Osteoblast (primary cell): ENCODE results near the gene MAN1C1. TPM values are rescaled to one million over a fixed set of nuclear protein-coding genes. Genes with fewer than 3 reads are reported as not detected.

Source experiments
- DNase-seq: peaks from one replicate; pipeline ENCODE4 v3.0.0; 2011; ENCODE audit warnings: low spot score, mixed read lengths; ENCODE audit not compliant: insufficient read length; ENCODE audit errors: missing footprints
- H2AFZ ChIP-seq: 2 replicates; pipeline ENCODE4 v1.6.0; 2011; ENCODE audit warnings: mild to moderate bottlenecking, low read length
- H3K27ac ChIP-seq: 2 replicates; pipeline ENCODE4 v1.5.1; 2011; ENCODE audit warnings: mild to moderate bottlenecking, low read depth, low read length, moderate library complexity
- H3K27me3 ChIP-seq: 2 replicates; pipeline ENCODE4 v1.6.0; 2012; ENCODE audit warnings: mild to moderate bottlenecking, control low read depth, inconsistent platforms, low read length, moderate library complexity; ENCODE audit not compliant: insufficient read depth
- H3K36me3 ChIP-seq: 2 replicates; pipeline ENCODE4 v1.5.1; 2011; ENCODE audit warnings: mild to moderate bottlenecking, low read length, control low read depth, moderate library complexity; ENCODE audit not compliant: insufficient read depth
- H3K4me1 ChIP-seq: 2 replicates; pipeline ENCODE4 v1.5.1; 2011; ENCODE audit warnings: mild to moderate bottlenecking, low read length, control low read depth, moderate library complexity; ENCODE audit not compliant: insufficient read depth
- H3K4me2 ChIP-seq: 2 replicates; pipeline ENCODE4 v1.6.0; 2011; ENCODE audit warnings: mild to moderate bottlenecking, low read length; ENCODE audit not compliant: insufficient read depth
- H3K4me3 ChIP-seq: fragments of 200-600 bp; sonication (generic); 3 replicates; pipeline ENCODE4 v1.5.1; 2012; ENCODE audit warnings: mild to moderate bottlenecking, low read length, inconsistent platforms; ENCODE audit not compliant: insufficient read depth
- H3K79me2 ChIP-seq: 2 replicates; pipeline ENCODE4 v1.6.0; 2012; ENCODE audit warnings: mild to moderate bottlenecking, low read length, control low read depth, inconsistent platforms; ENCODE audit not compliant: insufficient read depth
- H3K9me3 ChIP-seq: 2 replicates; pipeline ENCODE4 v1.5.1; 2011; ENCODE audit warnings: low read depth, low read length, control low read depth
- H4K20me1 ChIP-seq: 2 replicates; pipeline ENCODE4 v1.6.0; 2012; ENCODE audit warnings: mild to moderate bottlenecking, low read length, control low read depth; ENCODE audit not compliant: insufficient read depth
- CTCF ChIP-seq: IDR thresholded peaks from 2 replicates; pipeline ENCODE4 v1.5.1; 2011; ENCODE audit warnings: mild to moderate bottlenecking, low read depth, low read length, moderate library complexity; ENCODE audit errors: extremely low read depth
- total RNA-seq: library from RNA; depleted of rRNA; stranded (reverse); fragments of >200 nt; gene quantifications from 2 replicates; pipeline ENCODE4 v1.2.3, GENCODE V29; 2012

Gene MAN1C1
- total RNA-seq, 1 donor = 16.3 TPM

DNA sequence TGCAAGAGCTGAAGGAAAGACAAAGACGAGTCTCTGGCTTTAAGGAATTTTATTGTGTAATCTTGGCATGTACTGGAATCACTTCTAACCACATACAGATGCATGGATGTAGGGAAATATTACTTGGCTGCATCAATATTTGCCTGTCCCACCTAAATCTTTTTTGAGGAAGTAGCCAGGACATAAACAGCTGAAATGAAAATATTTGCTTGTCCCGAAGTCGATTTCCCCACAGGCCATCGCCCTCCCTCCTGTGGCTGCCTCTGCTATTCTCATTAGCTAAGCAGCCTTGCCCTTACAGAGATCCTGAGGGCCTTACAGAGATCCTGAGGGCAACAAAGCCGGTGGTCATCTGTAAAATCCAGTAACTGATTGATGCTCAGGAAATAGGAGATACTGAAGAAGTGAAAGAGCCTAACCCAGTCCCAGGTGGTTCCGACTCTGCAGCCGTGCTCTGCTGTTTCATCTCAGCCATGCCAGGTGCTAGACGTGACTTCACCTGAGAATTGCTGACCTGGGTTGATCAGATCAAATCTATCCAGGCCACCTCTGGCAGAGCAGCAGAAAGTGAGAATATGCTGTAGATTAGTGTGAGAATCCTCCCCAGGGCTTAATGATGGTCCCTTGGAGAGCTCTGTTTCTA lies 25.5 kb downstream of the MAN1C1 start:
- H3K27me3 ChIP-seq = peaks cover 62% of the 10 kb centered on the region
- H3K9me3 ChIP-seq = no peaks in the 10 kb centered on the region
- no peak overlapping the region for H3K4me3 ChIP-seq
- H2AFZ ChIP-seq = no peak overlapping the region
- no peak for DNase-seq
- H3K27ac ChIP-seq = no peak overlapping the region
- peaks cover 13% of the 10 kb centered on the region for H3K4me1 ChIP-seq
- no peaks in the 10 kb centered on the region for H3K79me2 ChIP-seq
- TF ChIP-seq CTCF = no peak
- H3K4me2 ChIP-seq = peak overlapping the region; percentile 35
- H3K36me3 ChIP-seq = no peaks in the 10 kb centered on the region
- no peaks in the 10 kb centered on the region for H4K20me1 ChIP-seq

DNA sequence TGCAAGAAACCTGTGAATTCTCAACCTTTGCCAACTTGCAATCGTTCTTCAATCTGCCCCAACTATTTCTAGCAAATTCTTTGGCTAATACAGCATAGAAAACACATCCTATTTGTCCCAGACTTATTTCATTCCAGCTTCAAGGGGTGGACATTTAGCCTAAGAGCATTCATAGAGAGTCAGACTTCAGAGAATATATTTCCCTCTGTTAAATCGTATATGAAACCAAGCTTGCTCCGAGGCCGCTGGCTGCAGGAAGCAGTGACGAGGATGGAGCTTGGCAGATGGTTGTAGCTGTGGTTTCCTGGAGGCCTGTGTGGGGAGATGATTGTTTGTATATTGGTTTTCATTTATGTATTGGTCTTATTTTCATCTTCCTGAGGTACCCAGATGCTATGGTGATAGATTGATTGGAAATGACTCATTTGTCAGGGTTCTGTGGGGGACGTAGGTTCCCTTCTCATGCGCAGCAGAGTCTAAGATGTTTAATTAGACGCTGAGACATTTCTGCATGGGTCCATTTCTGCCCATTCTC lies 26.1 kb downstream of the MAN1C1 start:
- no peak overlapping the region for H2AFZ ChIP-seq
- DNase-seq = peak; percentile 88

DNA sequence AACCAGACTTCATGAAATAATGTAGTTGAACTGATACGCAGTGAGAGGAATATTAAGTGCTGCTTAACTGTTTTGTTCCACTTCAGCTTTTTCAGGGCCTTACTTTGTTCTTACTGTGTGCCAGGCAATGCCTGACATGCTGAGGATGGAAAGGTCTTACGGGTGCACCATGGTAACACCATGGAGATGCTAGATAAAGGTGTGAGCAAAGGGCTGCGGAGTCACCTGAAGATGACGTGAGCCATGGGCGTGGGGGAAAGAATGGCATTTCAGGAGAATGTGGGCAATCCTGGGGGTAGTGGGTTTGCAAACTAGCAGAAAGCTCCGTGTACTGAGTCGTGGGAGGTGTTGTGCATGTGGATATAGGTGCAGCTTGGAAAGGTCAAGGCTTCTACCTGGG lies 27.3 kb downstream of the MAN1C1 start:
- no peaks in the 10 kb centered on the region for H4K20me1 ChIP-seq
- peaks cover 76% of the 10 kb centered on the region for H3K27me3 ChIP-seq
- no peaks in the 10 kb centered on the region for H3K79me2 ChIP-seq
- H3K4me2 ChIP-seq = no peak overlapping the region
- no peak overlapping the region for H3K27ac ChIP-seq
- no peaks in the 10 kb centered on the region for H3K9me3 ChIP-seq
- H3K4me1 ChIP-seq = peaks cover 13% of the 10 kb centered on the region
- H2AFZ ChIP-seq = no peak overlapping the region
- H3K36me3 ChIP-seq = no peaks in the 10 kb centered on the region
- DNase-seq = no peak
- TF ChIP-seq CTCF = no peak
- no peak overlapping the region for H3K4me3 ChIP-seq

More for the DNA sequence above, 26.1 kb downstream of the MAN1C1 start:
- Histone ChIP-seq H3K36me3 (no peaks in the 10 kb centered on the region), H3K4me3 (no peak overlapping the region), H3K9me3 (no peaks in the 10 kb centered on the region), H4K20me1 (no peaks in the 10 kb centered on the region), H3K27me3 (peaks cover 68% of the 10 kb centered on the region), H3K79me2 (no peaks in the 10 kb centered on the region), H3K27ac (no peak overlapping the region), H3K4me2 (peak overlapping the region; percentile 35), H3K4me1 (peaks cover 13% of the 10 kb centered on the region)
- no peak for TF ChIP-seq CTCF

DNA sequence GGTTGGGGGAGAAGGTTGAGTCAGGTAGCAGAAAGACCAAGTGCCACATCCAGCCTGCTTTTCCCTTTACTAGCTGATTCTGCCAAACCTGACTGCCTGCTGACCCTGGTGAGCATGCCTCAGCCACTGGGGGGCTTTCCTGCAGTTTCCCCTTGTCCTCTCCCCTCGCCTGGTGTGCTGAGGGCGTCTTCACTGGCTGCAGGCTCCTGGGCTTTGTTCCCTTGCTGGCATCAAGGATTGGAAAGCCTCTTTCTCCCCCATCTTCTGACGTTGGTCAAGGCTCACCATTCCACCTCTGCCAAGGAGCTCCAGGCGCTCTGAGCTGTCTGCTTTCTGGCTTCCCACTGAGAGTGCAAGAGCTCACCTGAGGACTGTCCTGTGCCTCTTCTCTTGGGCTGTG lies 28.4 kb downstream of the MAN1C1 start:
- Histone ChIP-seq H3K27ac (no peak overlapping the region), H3K4me2 (no peak overlapping the region), H3K36me3 (no peaks in the 10 kb centered on the region), H3K9me3 (no peaks in the 10 kb centered on the region), H3K4me3 (no peak overlapping the region), H3K79me2 (no peaks in the 10 kb centered on the region), H3K27me3 (peaks cover 70% of the 10 kb centered on the region), H4K20me1 (no peaks in the 10 kb centered on the region), H3K4me1 (peaks cover 13% of the 10 kb centered on the region), H2AFZ (no peak overlapping the region)
- TF ChIP-seq CTCF = no peak
- DNase-seq = peak; percentile 70
